SK-N-SH treated with all-trans-retinoic acid at 6 μM for 48 hours (cell line): ENCODE measurements around the gene CTPS2.
"Not testable (repeated sequence)": the region's sequence is repeated elsewhere in the genome, so short reads cannot be mapped to it uniquely, and the experiment has no call there.

Experiments
- ATAC-seq: fragments of 200-7000 bp; cut with Tn5 transposase; 3 replicates; pipeline ENCODE4 v1.9.1; 2020; ENCODE audit warnings: mild to moderate bottlenecking, moderate library complexity
- ARNTL ChIP-seq: fragments of 450-650 bp; formaldehyde crosslinking; IDR thresholded peaks from 2 replicates; pipeline ENCODE4 v1.5.0; 2020; ENCODE audit warnings: low read depth, mild to moderate bottlenecking, moderate library complexity, borderline replicate concordance
- BACH2 ChIP-seq: fragments of 250-450 bp; sonication (Bioruptor Pico); IDR thresholded peaks from 2 replicates; pipeline ENCODE4 v1.9.0; 2021; ENCODE audit warnings: mild to moderate bottlenecking, borderline replicate concordance
- CREB5 ChIP-seq: fragments of 250-450 bp; sonication (Bioruptor Pico); IDR thresholded peaks from 2 replicates; pipeline ENCODE4 v1.5.1; 2020; ENCODE audit warnings: low read depth, mild to moderate bottlenecking, moderate library complexity
- CSDC2 ChIP-seq: fragments of 250-450 bp; sonication (Bioruptor Pico); IDR thresholded peaks from 2 replicates; pipeline ENCODE4 v1.5.0; 2020; ENCODE audit warnings: mild to moderate bottlenecking, moderate library complexity
- ESRRG ChIP-seq: fragments of 250-450 bp; sonication (Bioruptor Pico); IDR thresholded peaks from 2 replicates; pipeline ENCODE4 v1.6.1; 2021; ENCODE audit warnings: mild to moderate bottlenecking
- GLIS3 ChIP-seq: fragments of 250-450 bp; sonication (Bioruptor Pico); IDR thresholded peaks from 2 replicates; pipeline ENCODE4 v1.5.0; 2020; ENCODE audit warnings: mild to moderate bottlenecking, moderate library complexity
- ISL1 ChIP-seq: fragments of 250-450 bp; sonication (Bioruptor Pico); IDR thresholded peaks from 2 replicates; pipeline ENCODE4 v2.1.2; 2022; ENCODE audit warnings: mild to moderate bottlenecking, moderate library complexity
- OSR1 ChIP-seq: fragments of 250-450 bp; sonication (Bioruptor Pico); IDR thresholded peaks from 2 replicates; pipeline ENCODE4 v1.8.0; 2022; ENCODE audit warnings: moderate library complexity, mild to moderate bottlenecking, inconsistent platforms
- PPARA ChIP-seq: fragments of 250-450 bp; sonication (Bioruptor Pico); IDR thresholded peaks from 2 replicates; pipeline ENCODE4 v1.5.0; 2020; ENCODE audit warnings: mild to moderate bottlenecking, borderline replicate concordance
- RARB ChIP-seq: fragments of 250-450 bp; sonication (Bioruptor Pico); IDR thresholded peaks from 2 replicates; pipeline ENCODE4 v1.8.0; 2021; ENCODE audit warnings: mild to moderate bottlenecking, moderate library complexity
- SNAI2 ChIP-seq: fragments of 250-450 bp; sonication (Bioruptor Pico); IDR thresholded peaks from 2 replicates; pipeline ENCODE4 v1.5.0; 2020; ENCODE audit warnings: mild to moderate bottlenecking, moderate library complexity
- TCF4 ChIP-seq: fragments of 250-450 bp; sonication (Bioruptor Pico); IDR thresholded peaks from 2 replicates; pipeline ENCODE4 v1.8.0; 2021; ENCODE audit warnings: mild to moderate bottlenecking, moderate library complexity, borderline replicate concordance
- TOX ChIP-seq: fragments of 250-450 bp; sonication (Bioruptor Pico); IDR thresholded peaks from 2 replicates; pipeline ENCODE4 v1.8.0; 2021; ENCODE audit warnings: mild to moderate bottlenecking, moderate library complexity, borderline replicate concordance
- ZC3H10 ChIP-seq: fragments of 250-450 bp; sonication (Bioruptor Pico); IDR thresholded peaks from 2 replicates; pipeline ENCODE4 v1.5.1; 2021; ENCODE audit warnings: mild to moderate bottlenecking, moderate library complexity
- ZFP3 ChIP-seq: fragments of 250-450 bp; sonication (Bioruptor Pico); IDR thresholded peaks from 2 replicates; pipeline ENCODE4 v1.5.0; 2020; ENCODE audit warnings: mild to moderate bottlenecking, moderate library complexity
- ZFP30 ChIP-seq: fragments of 450-650 bp; formaldehyde crosslinking; IDR thresholded peaks from 2 replicates; pipeline ENCODE4 v1.5.0; 2022; ENCODE audit warnings: mild to moderate bottlenecking, moderate library complexity
- ZNF70 ChIP-seq: fragments of 450-650 bp; formaldehyde crosslinking; IDR thresholded peaks from 2 replicates; pipeline ENCODE4 v1.5.0; 2020; ENCODE audit warnings: mild to moderate bottlenecking, moderate library complexity
- ZNF8 ChIP-seq: fragments of 450-650 bp; formaldehyde crosslinking; IDR thresholded peaks from 2 replicates; pipeline ENCODE4 v1.5.0; 2020; ENCODE audit warnings: mild to moderate bottlenecking, moderate library complexity
- TF ChIP-seq, protein P1 (sequence below): fragments of 250-450 bp; sonication (Bioruptor Pico); IDR thresholded peaks from 2 replicates; pipeline ENCODE4 v1.8.0; 2021; ENCODE audit warnings: low read depth, mild to moderate bottlenecking, moderate library complexity, borderline replicate concordance
- TF ChIP-seq, protein P2 (sequence below): fragments of 250-450 bp; sonication (Bioruptor Pico); IDR thresholded peaks from 2 replicates; pipeline ENCODE4 v1.5.1; 2021; ENCODE audit warnings: mild to moderate bottlenecking, moderate library complexity
- TF ChIP-seq, protein P3 (sequence below): fragments of 250-450 bp; sonication (Bioruptor Pico); IDR thresholded peaks from 2 replicates; pipeline ENCODE4 v1.5.0; 2020; ENCODE audit warnings: mild to moderate bottlenecking, moderate library complexity

CTPS2 gene

DNA sequence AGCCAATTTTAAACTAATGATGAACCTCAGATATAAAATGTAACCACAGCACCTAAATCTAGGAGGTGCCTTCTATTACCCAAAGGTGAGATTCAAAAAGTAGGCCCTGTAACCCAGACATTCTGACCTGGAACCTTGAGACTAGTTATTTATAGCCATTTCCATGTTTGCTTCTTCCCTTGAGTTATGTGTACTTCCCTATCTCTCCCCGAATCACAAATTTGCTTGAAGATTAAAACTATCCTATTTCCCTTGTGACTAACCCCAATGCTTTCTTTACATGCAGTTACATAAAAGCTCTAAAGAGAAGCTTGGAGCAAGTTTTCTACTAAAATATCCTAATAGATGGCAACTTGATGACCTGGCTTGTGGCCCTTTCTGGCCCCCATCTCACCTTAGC lies 95.1 kb downstream of the CTPS2 start:
- no peak for TF ChIP-seq BACH2 (CRISPR knock-in tag)
- TF ChIP-seq SNAI2 (CRISPR knock-in tag), result no peak
- ATAC-seq, result no peak

DNA sequence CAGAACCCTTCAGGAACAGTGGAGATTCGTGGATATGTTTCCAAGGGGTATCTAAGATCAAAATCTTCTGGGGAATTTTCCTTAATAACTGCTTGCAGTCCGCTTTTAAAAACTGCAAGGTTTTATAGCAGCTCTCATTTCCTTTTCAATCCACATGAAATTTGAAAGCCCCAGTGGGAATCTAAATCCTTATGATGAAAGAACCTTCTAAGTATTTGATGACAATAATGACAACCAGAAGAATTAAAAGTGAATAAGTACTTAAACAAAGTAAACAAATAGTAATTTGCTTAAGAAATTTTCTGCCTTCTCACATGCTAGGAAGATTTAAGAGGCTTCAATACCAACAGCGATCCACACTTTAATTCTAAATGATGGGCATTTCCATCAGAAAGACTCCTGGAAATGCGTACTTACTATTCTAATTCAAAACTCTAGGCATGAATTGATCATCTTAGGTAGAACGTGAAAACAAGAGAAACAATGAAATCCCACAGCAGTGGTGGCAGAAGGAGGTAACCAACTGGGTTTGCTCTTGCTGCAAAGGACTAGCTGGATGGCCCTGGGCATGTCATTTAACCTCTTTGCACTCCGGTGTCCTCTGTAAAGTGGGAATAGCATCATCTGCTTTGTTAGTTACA lies 100.1 kb downstream of the CTPS2 start:
- ATAC-seq, result no peak

GRCh38 chrX:16610654-16611053 lies 101.8 kb downstream of the CTPS2 start:
- TF ChIP-seq ZNF8 (CRISPR knock-in tag), result peak; percentile 82; the same call in 1 of the 2 replicates
- ATAC-seq, result not testable (repeated sequence)

More for the DNA sequence above, 100.1 kb downstream of the CTPS2 start:
- TF ChIP-seq ZNF70 (CRISPR knock-in tag), result no peak
- TF ChIP-seq ARNTL (CRISPR knock-in tag), result no peak
- TF ChIP-seq, protein P1, sequence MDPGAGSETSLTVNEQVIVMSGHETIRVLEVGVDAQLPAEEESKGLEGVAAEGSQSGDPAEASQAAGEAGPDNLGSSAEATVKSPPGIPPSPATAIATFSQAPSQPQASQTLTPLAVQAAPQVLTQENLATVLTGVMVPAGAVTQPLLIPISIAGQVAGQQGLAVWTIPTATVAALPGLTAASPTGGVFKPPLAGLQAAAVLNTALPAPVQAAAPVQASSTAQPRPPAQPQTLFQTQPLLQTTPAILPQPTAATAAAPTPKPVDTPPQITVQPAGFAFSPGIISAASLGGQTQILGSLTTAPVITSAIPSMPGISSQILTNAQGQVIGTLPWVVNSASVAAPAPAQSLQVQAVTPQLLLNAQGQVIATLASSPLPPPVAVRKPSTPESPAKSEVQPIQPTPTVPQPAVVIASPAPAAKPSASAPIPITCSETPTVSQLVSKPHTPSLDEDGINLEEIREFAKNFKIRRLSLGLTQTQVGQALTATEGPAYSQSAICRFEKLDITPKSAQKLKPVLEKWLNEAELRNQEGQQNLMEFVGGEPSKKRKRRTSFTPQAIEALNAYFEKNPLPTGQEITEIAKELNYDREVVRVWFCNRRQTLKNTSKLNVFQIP (CRISPR knock-in tag), result no peak
- no peak for TF ChIP-seq RARB (CRISPR knock-in tag)
- TF ChIP-seq TOX (CRISPR knock-in tag), result no peak
- no peak for TF ChIP-seq TCF4 (CRISPR knock-in tag)
- no peak for TF ChIP-seq ISL1
- TF ChIP-seq ESRRG (CRISPR knock-in tag), result no peak
- no peak for TF ChIP-seq SNAI2 (CRISPR knock-in tag)
- no peak for TF ChIP-seq CSDC2 (CRISPR knock-in tag)
- TF ChIP-seq GLIS3, result no peak

- TF ChIP-seq ZFP3 (CRISPR knock-in tag), result no peak
- TF ChIP-seq, protein P2, sequence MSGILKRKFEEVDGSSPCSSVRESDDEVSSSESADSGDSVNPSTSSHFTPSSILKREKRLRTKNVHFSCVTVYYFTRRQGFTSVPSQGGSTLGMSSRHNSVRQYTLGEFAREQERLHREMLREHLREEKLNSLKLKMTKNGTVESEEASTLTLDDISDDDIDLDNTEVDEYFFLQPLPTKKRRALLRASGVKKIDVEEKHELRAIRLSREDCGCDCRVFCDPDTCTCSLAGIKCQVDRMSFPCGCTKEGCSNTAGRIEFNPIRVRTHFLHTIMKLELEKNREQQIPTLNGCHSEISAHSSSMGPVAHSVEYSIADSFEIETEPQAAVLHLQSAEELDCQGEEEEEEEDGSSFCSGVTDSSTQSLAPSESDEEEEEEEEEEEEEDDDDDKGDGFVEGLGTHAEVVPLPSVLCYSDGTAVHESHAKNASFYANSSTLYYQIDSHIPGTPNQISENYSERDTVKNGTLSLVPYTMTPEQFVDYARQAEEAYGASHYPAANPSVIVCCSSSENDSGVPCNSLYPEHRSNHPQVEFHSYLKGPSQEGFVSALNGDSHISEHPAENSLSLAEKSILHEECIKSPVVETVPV (CRISPR knock-in tag), result no peak
- TF ChIP-seq ISL1, result peak; percentile 82
- TF ChIP-seq ESRRG (CRISPR knock-in tag), result no peak
- TF ChIP-seq, all 23 proteins: peak for 1
- peak; percentile 81 for ATAC-seq
Observed at GRCh38 chrX:16610121-16610621, 102.3 kb downstream of the CTPS2 start.

GRCh38 chrX:16606142-16606720 lies 106.2 kb downstream of the CTPS2 start:
- TF ChIP-seq, protein P1 (CRISPR knock-in tag), result no peak
- no peak for TF ChIP-seq OSR1 (CRISPR knock-in tag)
- TF ChIP-seq CSDC2 (CRISPR knock-in tag), result no peak
- TF ChIP-seq ZNF70 (CRISPR knock-in tag), result no peak
- no peak for TF ChIP-seq ZNF8 (CRISPR knock-in tag)
- no peak for TF ChIP-seq BACH2 (CRISPR knock-in tag)
- TF ChIP-seq, protein P3, sequence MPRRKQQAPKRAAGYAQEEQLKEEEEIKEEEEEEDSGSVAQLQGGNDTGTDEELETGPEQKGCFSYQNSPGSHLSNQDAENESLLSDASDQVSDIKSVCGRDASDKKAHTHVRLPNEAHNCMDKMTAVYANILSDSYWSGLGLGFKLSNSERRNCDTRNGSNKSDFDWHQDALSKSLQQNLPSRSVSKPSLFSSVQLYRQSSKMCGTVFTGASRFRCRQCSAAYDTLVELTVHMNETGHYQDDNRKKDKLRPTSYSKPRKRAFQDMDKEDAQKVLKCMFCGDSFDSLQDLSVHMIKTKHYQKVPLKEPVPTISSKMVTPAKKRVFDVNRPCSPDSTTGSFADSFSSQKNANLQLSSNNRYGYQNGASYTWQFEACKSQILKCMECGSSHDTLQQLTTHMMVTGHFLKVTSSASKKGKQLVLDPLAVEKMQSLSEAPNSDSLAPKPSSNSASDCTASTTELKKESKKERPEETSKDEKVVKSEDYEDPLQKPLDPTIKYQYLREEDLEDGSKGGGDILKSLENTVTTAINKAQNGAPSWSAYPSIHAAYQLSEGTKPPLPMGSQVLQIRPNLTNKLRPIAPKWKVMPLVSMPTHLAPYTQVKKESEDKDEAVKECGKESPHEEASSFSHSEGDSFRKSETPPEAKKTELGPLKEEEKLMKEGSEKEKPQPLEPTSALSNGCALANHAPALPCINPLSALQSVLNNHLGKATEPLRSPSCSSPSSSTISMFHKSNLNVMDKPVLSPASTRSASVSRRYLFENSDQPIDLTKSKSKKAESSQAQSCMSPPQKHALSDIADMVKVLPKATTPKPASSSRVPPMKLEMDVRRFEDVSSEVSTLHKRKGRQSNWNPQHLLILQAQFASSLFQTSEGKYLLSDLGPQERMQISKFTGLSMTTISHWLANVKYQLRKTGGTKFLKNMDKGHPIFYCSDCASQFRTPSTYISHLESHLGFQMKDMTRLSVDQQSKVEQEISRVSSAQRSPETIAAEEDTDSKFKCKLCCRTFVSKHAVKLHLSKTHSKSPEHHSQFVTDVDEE (CRISPR knock-in tag), result no peak
- TF ChIP-seq GLIS3, result no peak
- no peak for TF ChIP-seq ZC3H10 (CRISPR knock-in tag)
- TF ChIP-seq CREB5 (CRISPR knock-in tag), result no peak
- TF ChIP-seq ESRRG (CRISPR knock-in tag), result no peak
- no peak for TF ChIP-seq TCF4 (CRISPR knock-in tag)
- TF ChIP-seq ISL1, result no peak
- no peak for TF ChIP-seq ZFP30 (CRISPR knock-in tag)
- no peak for TF ChIP-seq TOX (CRISPR knock-in tag)
- no peak for TF ChIP-seq PPARA
- TF ChIP-seq, all 23 proteins: peak for 0
- no peak for ATAC-seq
